AG20443 (cell line): Measurements from ENCODE around the gene AGPAT2.

ENCODE experiments used
- DNase-seq: peaks from one replicate; pipeline ENCODE4 v3.0.0; 2012; ENCODE audit warnings: low spot score, mixed read lengths

The AGPAT2 gene

GRCh38 chr9:136673088-136673974 lies 13.9 kb downstream of the AGPAT2 start:
- DNase-seq = no peak

- DNase-seq = no peak
These were observed 14.7 kb downstream of the AGPAT2 start for GRCh38 chr9:136672431-136673087.

DNA sequence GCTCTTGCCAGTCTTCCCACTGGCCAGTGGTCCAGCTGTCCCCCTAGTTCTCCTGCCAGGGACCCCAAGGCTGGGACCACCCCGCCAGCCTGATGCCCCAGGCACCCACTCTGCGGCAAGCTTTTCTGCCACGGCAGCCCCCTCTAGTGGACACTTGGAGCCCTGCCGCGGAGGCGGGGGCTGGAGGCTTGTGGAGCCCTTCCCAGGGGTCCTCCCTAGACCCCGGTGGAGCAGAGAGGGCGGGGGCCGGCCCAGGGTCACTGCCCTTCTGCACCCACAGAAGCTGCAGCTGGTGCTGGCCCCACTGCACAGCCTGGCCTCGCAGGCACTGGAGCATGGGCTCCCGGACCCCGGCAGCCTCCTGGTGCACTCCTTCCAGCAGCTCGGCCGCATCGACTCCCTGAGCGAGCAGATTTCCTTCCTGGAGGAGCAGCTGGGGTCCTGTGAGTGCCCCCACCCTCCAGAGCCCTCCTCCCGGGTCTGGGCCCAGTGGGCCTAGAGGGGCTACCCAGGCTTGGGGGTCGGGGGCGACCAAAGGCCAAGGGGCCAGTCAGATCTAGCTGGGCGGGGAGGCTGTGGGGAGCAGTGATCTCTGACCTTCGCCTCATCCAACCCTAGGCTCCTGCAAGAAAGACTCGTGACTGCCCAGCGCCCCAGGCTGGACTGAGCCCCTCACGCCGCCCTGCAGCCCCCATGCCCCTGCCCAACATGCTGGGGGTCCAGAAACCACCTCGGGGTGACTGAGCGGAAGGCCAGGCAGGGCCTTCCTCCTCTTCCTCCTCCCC lies 15.4 kb downstream of the AGPAT2 start:
- DNase-seq = peak; percentile 82

DNA sequence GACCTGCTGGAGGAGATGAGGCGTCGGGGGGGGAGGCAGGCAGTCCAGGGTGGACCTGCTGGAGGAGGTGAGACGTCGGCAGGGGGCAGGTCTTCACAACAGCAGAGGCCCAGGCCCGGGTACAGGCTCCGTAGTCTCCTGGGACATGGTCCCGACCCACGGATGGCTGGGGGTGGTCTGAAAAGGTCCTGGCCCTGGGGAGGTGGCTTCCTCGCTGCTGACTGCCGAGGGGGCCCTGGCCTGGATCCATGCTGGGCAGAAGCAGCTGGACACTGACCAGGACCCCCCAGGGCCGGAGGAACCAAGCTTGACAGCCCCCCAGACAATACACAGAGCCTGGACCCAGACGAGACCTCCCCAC lies 16.0 kb downstream of the AGPAT2 start:
- no peak for DNase-seq

- no peak for DNase-seq
These were observed 16.5 kb downstream of the AGPAT2 start for GRCh38 chr9:136670576-136671253.

GRCh38 chr9:136669791-136670464 lies 17.3 kb downstream of the AGPAT2 start:
- no peak for DNase-seq

DNA sequence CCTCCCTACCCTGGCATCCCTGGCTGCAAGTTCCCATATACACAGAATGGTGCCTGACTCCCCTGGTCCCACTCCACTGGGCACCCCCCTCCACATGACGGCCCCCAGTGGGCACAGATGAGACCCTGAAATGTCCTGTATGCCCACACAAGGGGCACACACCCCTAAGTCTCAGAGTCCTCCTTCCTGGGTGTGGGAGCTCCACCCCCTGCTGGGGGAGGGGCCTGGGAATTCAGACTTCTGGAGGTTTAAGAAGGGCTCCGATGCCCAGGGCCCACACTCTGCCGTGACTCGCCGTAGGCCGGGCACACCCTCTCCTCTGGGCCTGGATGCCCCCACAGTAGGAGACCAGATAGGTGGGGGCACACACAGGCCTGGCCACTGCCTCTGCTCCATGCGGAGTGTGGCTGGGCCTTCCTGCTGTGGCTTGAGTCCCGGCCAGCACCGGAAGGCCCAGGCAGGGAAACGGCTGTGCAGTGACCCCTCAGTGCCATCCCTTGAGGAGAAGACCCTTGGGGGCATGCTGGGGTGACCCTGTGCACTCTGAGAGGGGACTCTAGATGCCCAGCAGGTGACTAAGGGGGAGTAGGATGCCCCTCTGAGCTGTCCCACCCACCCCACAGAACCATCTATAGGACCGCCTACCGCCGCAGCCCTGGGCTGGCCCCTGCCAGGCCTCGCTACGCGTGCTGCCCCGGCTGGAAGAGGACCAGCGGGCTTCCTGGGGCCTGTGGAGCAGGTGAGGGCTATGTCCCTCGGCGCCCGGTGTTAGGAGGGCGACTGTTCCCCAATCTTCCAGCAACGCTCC lies 18.1 kb downstream of the AGPAT2 start:
- DNase-seq = peak; percentile 53

DNA sequence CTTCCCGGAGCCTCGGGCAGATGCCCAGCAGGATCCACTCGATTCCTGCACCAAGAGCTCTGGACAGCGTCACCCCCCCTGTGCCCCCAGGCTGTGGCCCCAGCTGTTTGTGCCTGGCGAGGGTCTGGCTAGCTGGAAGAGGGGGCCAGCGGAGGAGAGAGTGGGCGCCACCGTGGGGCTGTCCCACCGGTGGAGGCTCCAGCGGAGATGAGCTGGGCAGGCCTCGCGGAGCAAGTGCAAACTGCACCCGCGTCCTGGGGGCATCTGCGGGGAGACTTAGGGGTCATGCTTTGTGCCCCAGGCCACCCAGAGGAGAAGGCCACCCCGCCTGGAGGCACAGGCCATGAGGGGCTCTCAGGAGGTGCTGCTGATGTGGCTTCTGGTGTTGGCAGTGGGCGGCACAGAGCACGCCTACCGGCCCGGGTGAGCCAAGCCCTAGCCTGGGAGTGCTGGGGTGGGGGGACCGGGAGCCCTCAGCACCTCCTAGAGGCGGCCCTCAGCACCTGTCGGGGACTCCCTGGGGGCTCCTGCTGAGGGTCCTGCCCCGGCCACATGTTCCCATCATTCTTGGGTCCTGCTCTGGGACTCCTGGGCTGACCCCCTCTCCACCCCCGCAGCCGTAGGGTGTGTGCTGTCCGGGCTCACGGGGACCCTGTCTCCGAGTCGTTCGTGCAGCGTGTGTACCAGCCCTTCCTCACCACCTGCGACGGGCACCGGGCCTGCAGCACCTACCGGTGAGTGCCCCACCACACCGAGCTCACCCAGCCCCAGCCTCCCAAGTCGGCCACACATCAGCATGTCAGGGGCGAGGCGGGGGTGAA lies 19.1 kb downstream of the AGPAT2 start:
- no peak for DNase-seq

GRCh38 chr9:136667214-136667939 lies 19.9 kb downstream of the AGPAT2 start:
- DNase-seq = no peak

DNA sequence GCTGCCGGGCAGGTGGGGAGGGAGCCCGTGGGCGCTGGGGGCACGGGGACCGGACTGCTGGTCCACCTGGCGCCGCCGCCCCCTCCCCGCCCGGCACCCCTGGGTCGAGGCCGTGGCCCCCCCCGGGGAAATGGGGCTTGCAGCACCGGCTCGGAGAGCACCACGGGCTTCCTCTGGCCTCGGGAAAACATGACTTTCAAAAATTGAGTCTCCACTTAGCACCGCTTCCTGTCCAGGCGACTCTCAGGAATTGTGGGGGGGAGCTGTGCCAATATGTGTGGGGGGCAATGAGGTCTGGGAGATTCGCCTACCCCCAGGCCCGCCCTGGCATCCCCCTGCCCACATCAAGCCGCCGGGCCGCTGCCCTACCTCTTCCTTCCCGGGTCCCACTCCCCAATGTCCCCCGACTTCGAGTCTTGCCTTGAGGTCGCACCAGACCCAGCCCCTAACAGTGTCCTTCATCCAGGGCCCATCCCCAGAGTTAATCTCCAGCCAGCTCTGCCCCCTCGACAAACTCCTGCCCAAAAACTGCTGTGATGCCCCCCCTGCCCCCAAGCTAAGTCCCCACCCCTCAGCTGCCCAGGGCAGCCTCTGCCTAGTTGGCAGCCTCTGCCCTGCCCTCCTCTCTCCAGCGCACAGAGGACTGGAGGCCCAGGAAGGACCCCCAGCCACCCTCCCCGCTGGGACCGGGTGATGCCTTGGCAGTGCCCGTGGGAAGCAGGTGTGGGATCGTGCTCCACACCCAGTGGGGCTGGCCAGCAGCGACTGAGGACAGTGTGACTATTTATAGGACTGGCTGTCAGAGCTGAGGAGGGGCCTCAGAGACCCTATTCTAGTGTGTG lies 20.7 kb downstream of the AGPAT2 start:
- peak; percentile 47 for DNase-seq

DNA sequence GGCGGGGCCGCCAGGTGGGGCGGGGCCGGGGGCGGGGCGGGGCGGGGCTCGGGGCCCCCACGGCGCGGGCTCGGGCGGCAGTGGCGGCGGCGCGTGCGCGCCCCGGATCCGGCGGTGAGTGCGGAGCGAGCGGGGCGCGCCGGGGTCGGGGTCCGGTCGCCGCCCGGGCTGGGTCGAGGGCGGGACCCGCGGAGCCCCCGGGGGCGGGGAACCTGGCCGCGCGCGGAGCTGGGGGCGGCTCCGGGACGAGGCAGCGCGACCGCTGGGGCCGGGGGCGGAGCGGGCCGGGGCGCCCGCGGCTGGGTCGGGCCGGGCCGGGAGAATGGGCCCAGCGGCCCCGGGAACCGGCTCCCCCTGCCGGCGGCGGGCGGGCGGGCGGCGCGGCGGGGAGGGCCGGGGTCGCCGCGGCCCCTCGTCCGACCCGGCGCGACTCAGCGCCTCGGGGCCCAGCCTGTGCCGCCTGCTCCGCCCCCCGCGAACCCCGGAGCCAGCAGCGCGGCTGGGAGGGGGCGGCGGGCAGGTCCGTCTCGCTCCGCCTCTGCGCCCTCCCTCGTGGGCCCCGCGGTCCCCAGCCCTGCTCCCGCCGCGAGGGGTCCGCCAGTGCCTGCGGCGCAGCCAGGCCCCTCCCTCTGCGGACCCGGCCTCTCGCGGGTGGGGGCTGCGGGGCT lies 21.4 kb downstream of the AGPAT2 start:
- peak; percentile 82 for DNase-seq

GRCh38 chr9:136665111-136665703 lies 22.1 kb downstream of the AGPAT2 start:
- DNase-seq = peak; percentile 72

DNA sequence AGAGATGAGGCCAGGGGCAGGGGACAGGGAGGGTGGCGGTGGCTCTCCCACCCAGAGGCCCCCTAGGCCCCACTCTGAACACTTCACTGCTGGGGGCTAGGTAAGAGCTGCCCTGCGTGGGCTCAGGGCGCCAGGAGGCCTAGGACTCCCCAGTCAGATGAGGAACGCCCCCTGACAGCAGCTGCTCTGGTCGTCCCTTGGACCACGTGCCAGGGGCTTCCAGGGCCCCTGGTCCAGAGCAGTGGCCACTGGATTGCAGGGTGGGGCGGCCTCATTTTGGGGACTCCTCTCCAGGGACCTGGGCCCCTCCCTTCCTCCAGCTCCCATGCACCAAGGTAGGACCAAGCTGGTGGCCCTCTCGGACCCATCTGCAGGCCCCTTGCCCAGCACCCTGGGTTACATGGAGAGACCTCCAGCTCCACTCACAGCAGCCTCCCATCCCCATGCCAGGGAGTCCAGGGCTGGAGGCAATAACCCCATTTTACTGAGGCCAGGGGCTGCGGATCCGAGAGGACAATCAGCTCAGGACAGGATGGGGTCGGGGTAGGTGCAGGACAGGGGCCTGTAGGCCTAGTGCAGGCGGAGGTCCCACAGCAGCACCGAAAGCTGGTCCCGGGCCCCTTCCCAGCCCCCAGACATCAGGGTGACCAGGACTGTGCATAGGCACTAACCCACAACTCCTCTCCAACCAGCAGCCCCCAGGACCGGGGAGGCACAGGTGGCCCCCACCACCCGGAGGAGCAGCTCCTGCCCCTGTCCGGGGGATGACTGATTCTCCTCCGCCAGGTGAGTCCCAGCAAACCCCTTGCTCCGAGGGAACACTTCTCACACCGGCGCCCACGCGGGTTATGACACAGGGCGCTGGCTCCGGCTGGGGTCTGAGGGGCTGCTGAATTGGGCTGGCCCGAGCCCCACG lies 23.0 kb downstream of the AGPAT2 start:
- no peak for DNase-seq

- DNase-seq = no peak
These were observed 24.3 kb downstream of the AGPAT2 start, which contains the start of gene EGFL7 for GRCh38 chr9:136662656-136663581. Gene EGFL7 (plus strand): TSS chr9:136662916. CDS start chr9:136668283, 5,367 bp downstream.

GRCh38 chr9:136662326-136662655 lies 25.0 kb downstream of the AGPAT2 start:
- DNase-seq = no peak
